ENCODE measurements around the gene SFXN2.

Gene SFXN2

GRCh38 chr10:102779680-102780526, 65.5 kb downstream of the SFXN2 start:
- DNase-seq = no peak

- DNase-seq = no peak
These were observed 66.0 kb downstream of the SFXN2 start for GRCh38 chr10:102780527-102780808.

- no peak for DNase-seq
These were observed 66.9 kb downstream of the SFXN2 start for GRCh38 chr10:102781090-102781920.

- DNase-seq = no peak
These were observed 67.6 kb downstream of the SFXN2 start for GRCh38 chr10:102781921-102782557.

DNA sequence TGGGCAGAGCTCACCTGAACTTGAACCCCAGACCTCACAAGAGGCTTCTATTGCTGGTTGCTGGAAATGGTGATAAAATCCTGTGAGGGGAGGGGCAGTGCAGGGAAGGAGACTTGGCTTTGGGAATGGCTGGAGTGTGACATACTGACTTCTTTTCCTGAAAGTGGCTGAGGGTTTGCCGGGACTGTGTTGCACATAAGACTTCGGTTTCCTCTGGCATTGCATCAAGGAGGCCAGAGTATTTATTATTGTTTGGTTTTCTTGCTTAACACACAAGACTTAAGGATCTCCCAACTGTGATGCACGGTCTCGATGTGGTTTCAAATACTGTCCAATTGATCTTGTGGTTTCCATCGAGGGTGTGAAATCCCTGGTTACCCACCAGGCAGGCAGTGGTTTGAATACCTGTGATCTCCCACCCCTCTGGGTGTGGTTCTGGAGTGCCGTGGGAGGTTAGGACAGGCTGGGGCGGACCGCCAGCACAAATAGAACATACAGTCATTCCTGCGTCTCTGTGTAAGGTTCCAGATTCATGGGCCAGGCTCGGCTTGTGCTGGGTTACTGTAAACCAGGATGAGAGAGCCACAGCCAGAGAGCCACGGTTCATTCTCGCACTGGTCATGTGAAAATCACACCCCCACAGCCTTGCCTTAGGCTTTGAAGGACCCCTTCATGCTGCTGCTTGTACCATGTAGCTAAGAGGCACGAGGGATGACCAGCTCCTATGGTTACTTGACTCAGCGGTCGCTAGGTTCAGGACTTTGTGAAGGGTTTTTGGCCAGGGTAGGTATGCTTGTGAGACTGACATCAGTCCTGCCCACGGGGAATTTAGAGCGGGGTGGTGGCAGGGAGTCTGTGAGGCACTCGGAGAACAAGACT, 68.5 kb downstream of the SFXN2 start:
- no peak for DNase-seq

GRCh38 chr10:102783568-102783967, 69.1 kb downstream of the SFXN2 start:
- no peak for DNase-seq

DNA sequence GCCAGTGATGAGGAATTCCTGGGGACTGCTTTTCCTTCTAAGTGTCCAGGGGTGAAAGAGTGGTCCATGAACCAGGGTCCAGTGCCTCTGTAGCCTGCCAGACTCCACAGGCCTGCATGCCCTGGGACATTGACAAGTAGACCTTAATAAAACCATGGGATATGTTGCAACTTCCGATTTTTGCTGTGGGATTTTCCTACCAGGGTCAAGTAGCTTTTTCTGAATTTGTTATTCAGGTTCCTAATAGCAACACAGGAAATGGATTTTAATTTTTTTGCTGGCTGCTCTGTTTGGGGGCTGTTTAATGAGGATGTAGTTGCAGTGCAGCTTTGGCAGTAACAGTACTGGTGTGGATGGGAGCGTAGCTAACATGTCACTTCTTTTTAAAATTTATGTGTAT, 71.4 kb downstream of the SFXN2 start:
- DNase-seq = no peak

GRCh38 chr10:102791754-102792395, 77.4 kb downstream of the SFXN2 start:
- no peak for DNase-seq
